Measurements from ENCODE around the gene ZNF474. TPM values are rescaled to one million over a fixed set of nuclear protein-coding genes. Genes with fewer than 3 reads are reported as not detected.
"Not testable (repeated sequence)": the region's sequence is repeated elsewhere in the genome, so short reads cannot be mapped to it uniquely, and the experiment has no call there.

ZNF474 gene
- not detected for total RNA-seq

- Mint-ChIP-seq H3K4me1 (no peaks in the 10 kb centered on the region), H3K27ac (no peak within 1 kb of the TSS), H3K9me3 (no peaks in the 10 kb centered on the region), H3K27me3 (no peaks in the 10 kb centered on the region), H3K4me3 (no peak within 1 kb of the TSS), H3K36me3 (ENCODE audit: low read depth) (no peaks in the 10 kb centered on the region)
- ATAC-seq (replicated peaks) = no peak
Measured at GRCh38 chr5:122129306-122129705, at the start of gene ZNF474. Gene ZNF474, plus strand, starts transcription at chr5:122129546. Its CDS starts 22,445 bp downstream, at chr5:122151991.

- no peaks in the 10 kb centered on the region for H3K9me3 Mint-ChIP-seq
- ATAC-seq (replicated peaks) = no peak
- no peaks in the 10 kb centered on the region for H3K36me3 Mint-ChIP-seq (ENCODE audit: low read depth)
- no peak overlapping the region for H3K27ac Mint-ChIP-seq
- peaks cover 22% of the 10 kb centered on the region for H3K27me3 Mint-ChIP-seq
- peaks cover 7% of the 10 kb centered on the region for H3K4me1 Mint-ChIP-seq
- H3K4me3 Mint-ChIP-seq = no peak overlapping the region
Measured at GRCh38 chr5:122081541-122081940, 47.8 kb upstream of the ZNF474 start.

- Mint-ChIP-seq H3K36me3 (ENCODE audit: low read depth) (no peaks in the 10 kb centered on the region), H3K9me3 (no peaks in the 10 kb centered on the region), H3K27ac (no peak overlapping the region), H3K4me1 (no peaks in the 10 kb centered on the region), H3K27me3 (peaks cover 8% of the 10 kb centered on the region), H3K4me3 (no peak overlapping the region)
- no peak for ATAC-seq (replicated peaks)
Measured at GRCh38 chr5:122083535-122083934, 45.8 kb upstream of the ZNF474 start.

GRCh38 chr5:122085041-122085440 is 44.3 kb upstream of the ZNF474 start:
- Mint-ChIP-seq H3K27me3 (no peaks in the 10 kb centered on the region), H3K4me3 (no peak overlapping the region), H3K36me3 (ENCODE audit: low read depth) (no peaks in the 10 kb centered on the region), H3K9me3 (no peaks in the 10 kb centered on the region), H3K4me1 (no peaks in the 10 kb centered on the region), H3K27ac (no peak overlapping the region)
- ATAC-seq (replicated peaks) = no peak

GRCh38 chr5:122089096-122090013 is 40.0 kb upstream of the ZNF474 start:
- H3K27me3 Mint-ChIP-seq = no peaks in the 10 kb centered on the region
- H3K36me3 Mint-ChIP-seq (ENCODE audit: low read depth) = no peaks in the 10 kb centered on the region
- no peak overlapping the region for H3K4me3 Mint-ChIP-seq
- H3K27ac Mint-ChIP-seq = no peak overlapping the region
- H3K4me1 Mint-ChIP-seq = no peaks in the 10 kb centered on the region
- no peaks in the 10 kb centered on the region for H3K9me3 Mint-ChIP-seq
- no peak for ATAC-seq (replicated peaks)

- Mint-ChIP-seq H3K4me3 (no peak overlapping the region), H3K9me3 (no peaks in the 10 kb centered on the region), H3K27me3 (no peaks in the 10 kb centered on the region), H3K4me1 (no peaks in the 10 kb centered on the region), H3K36me3 (ENCODE audit: low read depth) (no peaks in the 10 kb centered on the region), H3K27ac (no peak overlapping the region)
- no peak for ATAC-seq (replicated peaks)
Measured at GRCh38 chr5:122091936-122092600, 37.3 kb upstream of the ZNF474 start.

GRCh38 chr5:122093415-122094180 is 35.7 kb upstream of the ZNF474 start:
- ATAC-seq (replicated peaks) = no peak
- Mint-ChIP-seq H3K4me3 (no peak overlapping the region), H3K27me3 (no peaks in the 10 kb centered on the region), H3K4me1 (no peaks in the 10 kb centered on the region), H3K9me3 (no peaks in the 10 kb centered on the region), H3K36me3 (ENCODE audit: low read depth) (no peaks in the 10 kb centered on the region), H3K27ac (no peak overlapping the region)

GRCh38 chr5:122094251-122094650 is 35.1 kb upstream of the ZNF474 start:
- not testable (repeated sequence) for ATAC-seq (replicated peaks); H3K27me3 Mint-ChIP-seq; H3K9me3 Mint-ChIP-seq; H3K4me3 Mint-ChIP-seq; H3K4me1 Mint-ChIP-seq; H3K27ac Mint-ChIP-seq; H3K36me3 Mint-ChIP-seq (ENCODE audit: low read depth)

- Mint-ChIP-seq H3K4me3 (no peak overlapping the region), H3K27me3 (no peaks in the 10 kb centered on the region), H3K27ac (no peak overlapping the region)
Measured at GRCh38 chr5:122095158-122095557, 34.2 kb upstream of the ZNF474 start.

GRCh38 chr5:122097391-122097790 is 32.0 kb upstream of the ZNF474 start:
- no peaks in the 10 kb centered on the region for H3K36me3 Mint-ChIP-seq (ENCODE audit: low read depth)
- no peak overlapping the region for H3K4me3 Mint-ChIP-seq
- ATAC-seq (replicated peaks) = no peak
- no peaks in the 10 kb centered on the region for H3K9me3 Mint-ChIP-seq
- no peaks in the 10 kb centered on the region for H3K27me3 Mint-ChIP-seq
- H3K27ac Mint-ChIP-seq = no peak overlapping the region
- H3K4me1 Mint-ChIP-seq = no peaks in the 10 kb centered on the region

More at GRCh38 chr5:122095158-122095557, 34.2 kb upstream of the ZNF474 start:
- no peaks in the 10 kb centered on the region for H3K9me3 Mint-ChIP-seq
- H3K4me1 Mint-ChIP-seq = no peaks in the 10 kb centered on the region
- no peak for ATAC-seq (replicated peaks)
- no peaks in the 10 kb centered on the region for H3K36me3 Mint-ChIP-seq (ENCODE audit: low read depth)

GRCh38 chr5:122099060-122099790 is 30.1 kb upstream of the ZNF474 start:
- no peak overlapping the region for H3K4me3 Mint-ChIP-seq
- H3K9me3 Mint-ChIP-seq = no peaks in the 10 kb centered on the region
- no peaks in the 10 kb centered on the region for H3K36me3 Mint-ChIP-seq (ENCODE audit: low read depth)
- no peak for ATAC-seq (replicated peaks)
- no peaks in the 10 kb centered on the region for H3K4me1 Mint-ChIP-seq
- H3K27me3 Mint-ChIP-seq = no peaks in the 10 kb centered on the region
- H3K27ac Mint-ChIP-seq = peak overlapping the region; percentile 17

- Mint-ChIP-seq H3K4me1 (no peaks in the 10 kb centered on the region), H3K36me3 (ENCODE audit: low read depth) (no peaks in the 10 kb centered on the region), H3K9me3 (no peaks in the 10 kb centered on the region), H3K27ac (no peak overlapping the region), H3K27me3 (no peaks in the 10 kb centered on the region), H3K4me3 (no peak overlapping the region)
- ATAC-seq (replicated peaks) = no peak
Measured at GRCh38 chr5:122101636-122102285, 27.6 kb upstream of the ZNF474 start.

- Mint-ChIP-seq H3K4me3 (no peak overlapping the region), H3K4me1 (no peaks in the 10 kb centered on the region), H3K27ac (no peak overlapping the region), H3K9me3 (no peaks in the 10 kb centered on the region), H3K27me3 (no peaks in the 10 kb centered on the region), H3K36me3 (ENCODE audit: low read depth) (no peaks in the 10 kb centered on the region)
- ATAC-seq (replicated peaks) = no peak
Measured at GRCh38 chr5:122102825-122103224, 26.5 kb upstream of the ZNF474 start.

- Mint-ChIP-seq H3K4me1 (no peaks in the 10 kb centered on the region), H3K36me3 (ENCODE audit: low read depth) (no peaks in the 10 kb centered on the region), H3K4me3 (no peak overlapping the region), H3K27me3 (no peaks in the 10 kb centered on the region), H3K27ac (no peak overlapping the region), H3K9me3 (no peaks in the 10 kb centered on the region)
- ATAC-seq (replicated peaks) = no peak
Measured at GRCh38 chr5:122105909-122106308, 23.4 kb upstream of the ZNF474 start.

All from activated T-helper 17 cell treated with anti-CD3 and anti-CD28 coated beads, Interleukin-2, amount 50 U/mL, for 72 hours (primary cell).